GM12874 (cell line): ENCODE data around the gene ESR1.

Experiments
- CTCF ChIP-seq: IDR thresholded peaks from 2 replicates; pipeline ENCODE4 v1.5.1; 2011; ENCODE audit warnings: low read depth, mild to moderate bottlenecking, control low read depth, low read length, moderate library complexity; ENCODE audit not compliant: insufficient read depth

Gene ESR1

DNA sequence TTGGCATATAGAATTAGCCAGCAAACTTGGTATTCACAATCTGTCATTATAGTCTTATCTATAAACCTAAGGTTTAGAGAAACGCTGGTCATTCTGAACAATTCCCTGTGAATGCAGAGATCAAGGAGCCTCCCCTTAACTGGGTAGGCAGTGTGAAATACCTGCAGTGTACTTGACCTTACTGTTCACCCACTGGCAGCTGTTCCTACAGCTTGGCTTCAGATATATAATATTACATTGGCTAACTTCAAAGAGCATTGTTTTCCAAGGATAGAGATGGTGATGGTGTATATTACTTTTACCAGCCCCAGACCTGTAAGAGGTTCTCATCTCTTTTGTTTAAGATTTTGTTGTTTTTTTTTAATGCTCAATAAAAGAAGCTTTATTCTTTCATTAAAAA is 168.3 kb downstream of the ESR1 start:
- no peak for TF ChIP-seq CTCF

DNA sequence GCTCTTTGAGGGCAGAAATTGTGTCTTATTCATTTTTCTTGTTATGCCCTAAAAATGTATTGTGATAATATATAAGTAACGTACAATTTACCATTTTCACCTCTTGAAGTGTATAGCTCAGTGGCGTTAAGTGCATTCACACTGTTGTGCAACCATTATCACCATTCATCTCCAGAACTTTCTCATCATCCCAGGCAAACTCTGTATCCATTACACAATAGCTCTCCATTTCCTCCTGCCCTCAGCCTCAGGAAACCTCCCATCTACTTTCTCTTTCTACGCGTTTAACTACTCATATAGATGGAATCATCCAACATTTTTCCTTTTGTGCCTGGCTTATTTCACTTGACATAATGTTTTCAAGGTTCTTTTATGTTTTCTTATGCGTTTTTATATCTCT is 184.6 kb downstream of the ESR1 start:
- TF ChIP-seq CTCF = no peak

- TF ChIP-seq CTCF = no peak
These were observed 185.9 kb downstream of the ESR1 start for GRCh38 chr6:151993364-151993763.

DNA sequence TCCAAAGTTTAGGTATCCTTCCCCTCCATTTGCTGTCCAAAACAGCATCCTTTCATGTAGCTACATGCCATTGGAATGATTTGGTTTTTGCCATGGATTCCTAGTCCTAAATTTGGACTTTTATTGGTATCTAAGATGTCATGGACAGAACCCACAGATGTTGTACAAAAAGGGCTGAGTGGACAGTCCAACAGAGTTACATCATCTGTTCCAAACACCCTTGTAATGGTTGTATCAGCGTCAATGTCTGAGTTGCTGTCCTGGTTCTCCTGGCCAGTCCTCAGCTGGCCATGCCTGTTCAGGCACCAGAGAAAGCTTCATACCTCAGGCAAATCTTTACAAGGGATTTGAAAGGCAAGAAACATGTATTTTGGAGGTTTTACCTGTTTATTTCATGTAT is 191.3 kb downstream of the ESR1 start:
- TF ChIP-seq CTCF = no peak

- no peak for TF ChIP-seq CTCF
These were observed 191.7 kb downstream of the ESR1 start for GRCh38 chr6:151999194-151999593.

DNA sequence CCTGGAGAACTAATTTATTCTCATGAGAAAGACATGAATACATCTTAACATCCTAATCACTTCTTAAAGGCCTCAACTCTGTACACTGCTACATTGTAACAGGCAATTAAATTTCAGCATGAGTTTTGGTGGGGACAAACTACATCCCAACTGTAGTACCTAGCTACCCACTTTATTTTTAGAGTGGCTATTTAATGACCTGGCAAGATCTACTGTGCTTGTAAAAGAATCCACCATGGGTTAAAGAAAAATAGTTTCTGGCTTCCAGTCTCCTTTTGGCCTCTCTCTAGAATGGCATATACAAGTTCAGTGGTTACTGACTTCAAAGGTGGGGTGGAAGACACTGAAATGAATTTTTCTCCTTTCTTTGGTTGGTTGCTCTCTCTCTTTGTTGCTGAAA is 193.9 kb downstream of the ESR1 start:
- no peak for TF ChIP-seq CTCF

GRCh38 chr6:152002306-152002705 is 194.8 kb downstream of the ESR1 start:
- no peak for TF ChIP-seq CTCF
